ENCODE measurements around the gene RAB3IL1.
"Not testable (repeated sequence)": the region's sequence is repeated elsewhere in the genome, so short reads cannot be mapped to it uniquely, and the experiment has no call there.

RAB3IL1 gene

DNA sequence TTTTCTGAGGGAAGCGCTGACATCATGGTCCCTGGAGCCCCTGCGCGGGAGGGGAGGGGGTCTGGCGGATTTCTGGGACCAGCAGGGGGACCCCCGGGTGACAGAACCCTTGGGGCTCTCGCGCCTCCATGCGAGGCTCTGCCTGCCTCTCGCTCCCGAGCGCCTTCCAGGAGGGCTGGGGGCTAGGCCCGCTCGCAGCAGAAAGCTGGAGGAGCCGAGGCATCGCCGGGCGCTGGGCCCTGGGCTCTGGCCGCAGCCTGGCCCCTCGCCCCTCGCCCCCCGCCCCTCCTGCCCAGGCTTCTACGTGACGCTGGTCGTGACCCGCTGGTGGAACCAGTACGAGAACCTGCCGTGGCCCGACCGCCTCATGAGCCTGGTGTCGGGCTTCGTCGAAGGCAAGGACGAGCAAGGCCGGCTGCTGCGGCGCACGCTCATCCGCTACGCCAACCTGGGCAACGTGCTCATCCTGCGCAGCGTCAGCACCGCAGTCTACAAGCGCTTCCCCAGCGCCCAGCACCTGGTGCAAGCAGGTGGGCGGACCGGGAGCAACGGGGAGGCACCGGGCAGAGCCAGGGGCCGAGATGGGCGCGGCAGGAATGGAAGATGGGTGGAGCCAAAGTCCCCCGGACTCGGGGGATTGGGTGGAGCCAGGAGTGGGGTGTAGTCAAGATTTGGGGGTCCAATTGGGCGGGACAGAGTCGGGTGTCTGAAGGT is 38.2 kb upstream of the RAB3IL1 start:
- Histone ChIP-seq H3K36me3 (ENCODE audit: insufficient read depth, low read length) (no peaks in the 10 kb centered on the region), H3K4me3 (no peak overlapping the region), H3K9me3 (ENCODE audit: low read depth, low read length) (no peaks in the 10 kb centered on the region), H3K27ac (no peak overlapping the region), H3K9ac (ENCODE audit: insufficient read length) (no peak overlapping the region)
- no peak for DNase-seq (ENCODE audit: low read depth, low spot score)
- TF ChIP-seq FOXP2 (optimal IDR thresholded peaks at IDR 0.05; ENCODE audit: control extremely low read depth, extremely low read length, insufficient read depth): no peak
- TF ChIP-seq EZH2 (IDR thresholded peaks at IDR 0.05): no peak
- no peak for TF ChIP-seq POLR2AphosphoS5 (IDR thresholded peaks at IDR 0.05; ENCODE audit: borderline replicate concordance, low read depth, low read length)

DNA sequence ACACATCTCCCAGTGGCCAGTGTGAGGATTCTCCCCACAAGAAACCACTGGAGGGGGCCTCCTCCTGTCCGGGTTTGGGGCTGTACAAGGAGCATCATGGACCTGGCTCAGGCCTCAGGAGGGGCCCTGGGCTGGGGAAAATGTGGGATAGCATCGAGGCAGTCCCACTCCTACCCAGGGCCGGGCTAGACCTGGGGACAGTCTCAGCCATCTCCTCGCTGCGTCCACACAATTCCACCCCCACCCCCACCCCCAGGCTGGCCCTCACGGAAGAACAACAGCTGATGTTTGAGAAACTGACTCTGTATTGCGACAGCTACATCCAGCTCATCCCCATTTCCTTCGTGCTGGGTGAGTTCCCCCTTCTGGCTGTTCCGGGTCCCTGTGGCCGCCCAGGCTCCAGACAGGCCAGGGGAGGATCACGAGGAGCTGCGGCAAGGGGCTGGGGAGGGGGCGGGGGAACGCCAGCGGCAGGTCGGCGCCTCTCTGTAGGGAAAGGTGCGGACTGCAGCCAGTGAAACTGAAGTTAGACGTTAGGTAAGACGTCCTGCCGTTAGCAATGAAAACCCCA is 37.6 kb upstream of the RAB3IL1 start:
- Histone ChIP-seq H3K36me3 (ENCODE audit: insufficient read depth, low read length) (no peaks in the 10 kb centered on the region), H3K27ac (no peak overlapping the region), H3K9ac (ENCODE audit: insufficient read length) (no peak overlapping the region), H3K4me3 (no peak overlapping the region), H3K9me3 (ENCODE audit: low read depth, low read length) (no peaks in the 10 kb centered on the region)
- no peak for TF ChIP-seq EZH2 (IDR thresholded peaks at IDR 0.05)
- TF ChIP-seq FOXP2 (optimal IDR thresholded peaks at IDR 0.05; ENCODE audit: control extremely low read depth, extremely low read length, insufficient read depth): no peak
- no peak for TF ChIP-seq POLR2AphosphoS5 (IDR thresholded peaks at IDR 0.05; ENCODE audit: borderline replicate concordance, low read depth, low read length)
- no peak for DNase-seq (ENCODE audit: low read depth, low spot score)

DNA sequence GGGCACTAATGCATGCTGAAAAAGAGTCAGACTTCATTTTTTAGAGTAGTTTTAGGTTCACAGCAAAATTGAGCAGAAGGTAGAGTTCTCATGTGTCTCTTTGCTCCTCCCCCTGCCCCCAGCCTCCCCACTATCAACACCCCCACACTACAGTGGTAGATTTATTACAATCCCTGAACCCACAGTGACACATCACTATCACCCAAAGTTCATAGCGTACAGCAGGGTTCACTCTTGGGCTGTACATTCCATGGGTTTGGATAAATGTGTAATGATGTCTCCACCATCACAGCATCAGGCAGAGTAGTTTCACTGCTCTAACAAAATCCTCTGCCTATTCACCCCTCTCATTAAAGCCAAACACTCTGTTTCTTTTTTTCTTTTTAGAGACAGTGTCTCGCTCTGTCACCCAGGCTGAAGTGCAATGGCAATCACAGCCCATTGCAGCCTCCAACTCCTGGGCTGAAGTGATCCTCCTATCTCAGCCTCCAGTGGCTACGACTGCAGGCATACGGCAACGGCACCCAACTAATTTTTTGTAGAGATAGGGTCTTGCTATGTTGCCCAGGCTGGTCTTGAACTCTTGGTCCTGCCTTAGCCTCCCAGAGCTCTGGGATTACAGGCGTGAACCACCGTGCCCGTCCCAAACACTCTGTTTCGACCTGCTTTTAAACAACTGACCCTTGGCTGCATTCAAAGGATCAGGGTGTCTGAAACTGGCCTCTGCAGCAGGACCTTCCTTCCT is 36.9 kb upstream of the RAB3IL1 start:
- no peak for TF ChIP-seq POLR2AphosphoS5 (IDR thresholded peaks at IDR 0.05; ENCODE audit: borderline replicate concordance, low read depth, low read length)
- TF ChIP-seq EZH2 (IDR thresholded peaks at IDR 0.05): no peak
- no peak for TF ChIP-seq FOXP2 (optimal IDR thresholded peaks at IDR 0.05; ENCODE audit: control extremely low read depth, extremely low read length, insufficient read depth)
- H3K9me3 ChIP-seq (ENCODE audit: low read depth, low read length): no peaks in the 10 kb centered on the region
- DNase-seq (ENCODE audit: low read depth, low spot score): no peak
- H3K9ac ChIP-seq (ENCODE audit: insufficient read length): no peak overlapping the region
- no peaks in the 10 kb centered on the region for H3K36me3 ChIP-seq (ENCODE audit: insufficient read depth, low read length)
- no peak overlapping the region; the same call in 1 of the 2 replicates for H3K27ac ChIP-seq
- H3K4me3 ChIP-seq: no peak overlapping the region

DNA sequence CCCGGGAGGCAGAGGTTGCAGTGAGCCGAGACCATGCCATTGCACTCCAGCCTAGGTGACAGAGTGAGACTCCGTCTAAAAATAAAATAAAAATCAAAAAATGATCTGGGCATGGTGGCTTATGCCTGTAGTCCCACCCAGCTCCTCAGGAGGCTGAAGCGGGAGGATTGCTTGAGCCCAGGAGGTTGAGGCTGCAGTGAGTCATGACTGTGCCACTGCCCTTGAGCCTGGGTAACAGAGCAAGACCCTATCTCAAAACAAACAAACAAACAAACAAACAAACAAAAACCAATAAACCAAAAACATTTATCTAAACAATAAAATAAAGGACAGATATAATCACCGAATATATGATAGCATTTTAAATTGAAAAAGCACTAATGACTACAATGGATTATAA is 36.3 kb upstream of the RAB3IL1 start:
- H3K27ac ChIP-seq; H3K36me3 ChIP-seq (ENCODE audit: insufficient read depth, low read length); H3K9ac ChIP-seq (ENCODE audit: insufficient read length): not testable (repeated sequence)

GRCh38 chr11:61952882-61953281 is 35.5 kb upstream of the RAB3IL1 start:
- DNase-seq (ENCODE audit: low read depth, low spot score): no peak
- no peaks in the 10 kb centered on the region for H3K36me3 ChIP-seq (ENCODE audit: insufficient read depth, low read length)
- TF ChIP-seq FOXP2 (optimal IDR thresholded peaks at IDR 0.05; ENCODE audit: control extremely low read depth, extremely low read length, insufficient read depth) (no peak), POLR2AphosphoS5 (IDR thresholded peaks at IDR 0.05; ENCODE audit: borderline replicate concordance, low read depth, low read length) (no peak), EZH2 (IDR thresholded peaks at IDR 0.05) (no peak)

More for the DNA sequence above, 36.3 kb upstream of the RAB3IL1 start:
- H3K9me3 ChIP-seq (ENCODE audit: low read depth, low read length); DNase-seq (ENCODE audit: low read depth, low spot score); H3K4me3 ChIP-seq: not testable (repeated sequence)

DNA sequence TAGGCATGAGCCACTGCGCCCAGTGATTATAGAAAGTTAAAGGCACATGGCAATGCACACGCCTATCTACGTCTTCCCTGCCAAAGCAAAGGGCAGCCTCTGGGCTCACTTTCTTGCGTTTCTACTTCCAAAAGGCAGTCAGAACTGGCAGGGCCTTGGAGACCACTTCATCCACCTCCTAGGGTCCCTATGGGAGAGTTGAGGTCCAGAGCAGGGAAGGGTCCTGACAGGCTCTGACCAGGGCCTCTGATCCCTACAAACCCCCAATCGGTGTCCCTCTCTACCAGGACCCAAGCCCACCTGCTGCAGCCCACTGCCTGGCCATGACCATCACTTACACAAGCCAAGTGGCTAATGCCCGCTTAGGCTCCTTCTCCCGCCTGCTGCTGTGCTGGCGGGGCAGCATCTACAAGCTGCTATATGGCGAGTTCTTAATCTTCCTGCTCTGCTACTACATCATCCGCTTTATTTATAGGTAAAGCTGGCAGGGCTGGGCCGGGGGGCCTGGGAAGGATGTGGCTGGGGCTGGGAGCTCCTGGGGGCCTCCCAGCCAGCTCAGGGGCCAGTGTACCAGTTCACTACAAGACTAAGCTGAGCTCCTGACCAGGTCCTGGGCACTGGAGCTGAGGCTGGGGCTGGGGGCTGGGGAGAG is 34.2 kb upstream of the RAB3IL1 start:
- Histone ChIP-seq H3K4me3 (no peak overlapping the region), H3K9me3 (ENCODE audit: low read depth, low read length) (no peaks in the 10 kb centered on the region), H3K36me3 (ENCODE audit: insufficient read depth, low read length) (no peaks in the 10 kb centered on the region), H3K27ac (no peak overlapping the region), H3K9ac (ENCODE audit: insufficient read length) (no peak overlapping the region)
- TF ChIP-seq POLR2AphosphoS5 (IDR thresholded peaks at IDR 0.05; ENCODE audit: borderline replicate concordance, low read depth, low read length) (no peak), FOXP2 (optimal IDR thresholded peaks at IDR 0.05; ENCODE audit: control extremely low read depth, extremely low read length, insufficient read depth) (no peak), EZH2 (IDR thresholded peaks at IDR 0.05) (no peak)
- no peak for DNase-seq (ENCODE audit: low read depth, low spot score)

More at GRCh38 chr11:61952882-61953281, 35.5 kb upstream of the RAB3IL1 start:
- no peaks in the 10 kb centered on the region for H3K9me3 ChIP-seq (ENCODE audit: low read depth, low read length)
- no peak overlapping the region for H3K9ac ChIP-seq (ENCODE audit: insufficient read length)
- no peak overlapping the region for H3K27ac ChIP-seq
- H3K4me3 ChIP-seq: no peak overlapping the region

DNA sequence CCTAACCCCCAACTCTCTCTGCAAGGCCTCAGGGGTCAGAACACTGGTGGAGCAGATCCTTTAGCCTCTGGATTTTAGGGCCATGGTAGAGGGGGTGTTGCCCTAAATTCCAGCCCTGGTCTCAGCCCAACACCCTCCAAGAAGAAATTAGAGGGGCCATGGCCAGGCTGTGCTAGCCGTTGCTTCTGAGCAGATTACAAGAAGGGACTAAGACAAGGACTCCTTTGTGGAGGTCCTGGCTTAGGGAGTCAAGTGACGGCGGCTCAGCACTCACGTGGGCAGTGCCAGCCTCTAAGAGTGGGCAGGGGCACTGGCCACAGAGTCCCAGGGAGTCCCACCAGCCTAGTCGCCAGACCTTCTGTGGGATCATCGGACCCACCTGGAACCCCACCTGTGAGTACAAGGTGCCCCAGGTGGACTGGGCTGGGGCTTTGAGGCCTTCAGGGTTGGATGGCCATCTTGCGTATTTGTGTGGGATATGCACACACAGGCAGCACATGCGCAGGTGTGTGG is 32.7 kb upstream of the RAB3IL1 start, which contains the start of gene BEST1:
BEST1 (plus strand) TSS at position 317 of the 513 bp plus-strand sequence. CDS start 1,456 bp downstream, outside the sequence.
- Histone ChIP-seq H3K9ac (ENCODE audit: insufficient read length) (peak within 1 kb of the TSS; percentile 93), H3K27ac (peak within 1 kb of the TSS; percentile 99), H3K4me3 (peak within 1 kb of the TSS; percentile 72), H3K9me3 (ENCODE audit: low read depth, low read length) (no peaks in the 10 kb centered on the region), H3K36me3 (ENCODE audit: insufficient read depth, low read length) (no peaks in the 10 kb centered on the region)
- no peak for DNase-seq (ENCODE audit: low read depth, low spot score)
- TF ChIP-seq FOXP2 (optimal IDR thresholded peaks at IDR 0.05; ENCODE audit: control extremely low read depth, extremely low read length, insufficient read depth) (no peak), EZH2 (IDR thresholded peaks at IDR 0.05) (no peak), POLR2AphosphoS5 (IDR thresholded peaks at IDR 0.05; ENCODE audit: borderline replicate concordance, low read depth, low read length) (no peak)

Data from SK-N-MC (cell line).